ENCODE measurements around the gene PEG3.
"Not testable (repeated sequence)": the region's sequence is repeated elsewhere in the genome, so short reads cannot be mapped to it uniquely, and the experiment has no call there.

Gene PEG3

GRCh38 chr19:56840451-56841192, at the start of gene PEG3, which contains the start of gene ZIM2:
Gene PEG3 (minus strand): TSS chr19:56840726. CDS start chr19:56824655, 16,071 bp downstream.
Gene ZIM2 (minus strand): TSS chr19:56840726. CDS start chr19:56824277, 16,449 bp downstream.
- no peak for DNase-seq

DNA sequence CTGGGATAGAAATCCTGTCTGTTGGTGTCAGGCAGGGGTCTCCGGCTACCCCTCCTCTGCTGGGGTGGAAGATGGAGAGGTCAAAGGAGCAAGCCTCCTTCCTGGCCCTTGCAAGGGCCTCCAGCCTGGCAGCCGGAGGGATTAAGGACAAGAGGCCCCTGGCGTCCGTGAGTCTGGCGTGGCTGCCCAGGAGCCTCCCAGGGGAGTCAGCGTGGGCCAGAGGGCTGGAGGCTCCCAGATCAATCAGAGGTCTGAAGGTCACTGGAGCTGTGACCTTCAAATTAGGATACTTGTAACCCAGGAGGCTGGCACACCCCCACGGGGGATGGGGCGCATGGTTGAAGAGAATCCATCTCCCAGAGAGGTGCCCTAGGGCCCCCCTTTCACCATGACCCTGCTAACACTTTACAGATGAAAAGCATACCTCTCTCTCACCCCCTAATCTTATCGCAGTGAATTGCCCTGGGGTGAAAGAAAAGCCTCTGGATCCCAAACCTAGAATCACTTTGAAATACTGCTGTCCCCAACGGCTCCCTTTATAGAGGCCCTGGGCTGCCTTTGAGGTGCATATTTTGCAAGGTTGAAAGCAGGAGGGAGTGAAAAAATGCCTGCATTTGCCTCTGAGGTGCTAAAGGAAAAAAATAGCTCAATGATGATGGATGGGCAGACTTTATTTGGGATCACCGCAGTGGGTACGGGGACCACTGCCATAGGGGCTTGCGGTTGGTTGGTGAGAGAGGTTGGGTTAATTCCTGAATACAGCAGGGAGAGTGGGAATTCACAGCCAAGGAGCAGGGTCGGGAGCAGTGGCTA, 44.9 kb upstream of the PEG3 start:
- no peak for DNase-seq

- no peak for DNase-seq
Observed at GRCh38 chr19:56884441-56884840, 43.9 kb upstream of the PEG3 start.

DNA sequence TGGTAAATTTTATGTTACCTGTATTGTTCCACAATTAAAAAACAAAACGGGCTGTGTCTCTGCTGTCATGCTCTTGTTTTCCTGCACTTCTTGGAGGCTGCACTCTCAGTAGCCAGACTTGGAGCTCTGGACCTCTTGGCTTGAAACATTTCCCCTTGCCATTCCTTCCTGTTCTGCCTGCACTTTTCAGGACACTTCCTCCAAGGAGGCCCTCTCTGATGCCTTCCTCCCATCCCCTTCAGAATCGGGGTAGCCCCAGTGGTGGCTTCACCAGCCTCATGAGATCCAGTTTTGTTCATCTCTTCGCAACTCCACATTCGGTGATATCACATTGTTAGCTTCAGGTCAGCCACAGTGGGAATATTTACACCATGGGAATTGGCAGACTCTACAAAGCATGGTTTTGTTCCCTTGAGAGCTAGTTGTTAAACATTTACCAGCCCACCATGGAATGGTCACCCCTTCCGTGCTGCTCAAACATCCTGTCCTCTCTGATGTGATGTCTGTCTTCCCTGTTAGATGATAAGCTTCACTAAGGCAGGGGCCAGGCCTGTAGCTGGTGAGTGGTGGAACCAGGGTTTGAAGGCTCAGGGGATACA, 40.2 kb upstream of the PEG3 start:
- no peak for DNase-seq

- no peak for DNase-seq
Observed at GRCh38 chr19:56877069-56877715, 36.7 kb upstream of the PEG3 start.

DNA sequence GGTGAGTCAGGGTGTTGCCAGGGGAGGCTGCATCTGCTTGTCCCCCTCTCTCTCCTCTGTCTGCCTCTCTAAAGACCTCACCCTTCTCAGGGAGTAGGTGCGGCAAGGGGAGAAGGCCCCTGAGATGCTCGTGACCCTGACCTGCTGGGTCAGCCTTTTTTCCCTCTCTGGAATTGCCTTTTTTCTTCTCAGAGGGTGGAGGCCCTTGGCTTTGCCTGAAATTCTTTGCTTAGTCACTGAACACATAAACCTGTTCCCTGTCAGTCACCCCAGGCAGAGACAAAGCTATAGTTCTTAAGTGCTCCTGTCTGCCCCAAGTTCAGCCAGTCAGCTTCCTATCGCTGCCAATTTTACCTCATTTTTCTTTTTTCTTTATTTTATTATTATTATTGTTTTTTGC, 35.2 kb upstream of the PEG3 start:
- no peak for DNase-seq

GRCh38 chr19:56874530-56874929, 34.0 kb upstream of the PEG3 start:
- DNase-seq = no peak

DNA sequence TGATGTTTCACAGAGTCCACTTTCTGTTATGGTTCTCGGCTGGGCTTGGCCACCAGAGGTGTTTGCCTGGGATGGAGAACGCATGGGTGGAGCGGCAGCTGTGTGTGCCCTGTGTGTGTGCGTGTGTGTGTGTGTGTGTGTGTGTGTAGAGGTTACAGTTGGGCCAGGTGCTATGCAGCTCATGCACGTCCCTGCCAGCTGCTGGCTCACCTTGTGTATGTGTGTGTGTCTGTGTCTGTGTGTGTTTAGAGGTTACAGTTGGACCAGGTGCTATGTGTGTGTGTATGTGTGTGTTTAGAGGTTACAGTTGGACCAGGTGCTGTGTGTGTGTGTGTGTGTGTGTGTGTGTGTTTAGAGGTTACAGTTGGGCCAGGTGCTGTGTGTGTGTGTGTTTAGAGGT, 33.0 kb upstream of the PEG3 start:
- DNase-seq = no peak

- no peak for DNase-seq
Observed at GRCh38 chr19:56869886-56870285, 29.4 kb upstream of the PEG3 start.

DNA sequence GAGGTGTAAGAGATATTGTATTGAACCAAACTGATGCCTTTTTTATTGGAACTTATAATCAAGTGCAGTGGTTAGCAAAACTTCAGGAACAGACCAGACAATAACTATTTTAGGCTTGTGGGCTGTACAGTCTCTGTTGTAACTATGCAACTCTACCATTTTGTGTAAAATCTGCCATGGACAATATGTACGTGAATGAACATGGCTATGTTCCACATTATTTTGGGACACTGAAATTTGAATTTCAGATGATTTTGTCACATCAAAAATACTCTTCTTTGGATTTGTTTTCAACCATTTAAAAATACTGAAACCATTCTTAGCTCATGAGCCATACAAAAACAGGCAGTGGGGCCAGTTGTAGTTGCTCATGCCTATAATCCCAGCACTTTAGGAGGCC, 27.9 kb upstream of the PEG3 start:
- no peak for DNase-seq

DNA sequence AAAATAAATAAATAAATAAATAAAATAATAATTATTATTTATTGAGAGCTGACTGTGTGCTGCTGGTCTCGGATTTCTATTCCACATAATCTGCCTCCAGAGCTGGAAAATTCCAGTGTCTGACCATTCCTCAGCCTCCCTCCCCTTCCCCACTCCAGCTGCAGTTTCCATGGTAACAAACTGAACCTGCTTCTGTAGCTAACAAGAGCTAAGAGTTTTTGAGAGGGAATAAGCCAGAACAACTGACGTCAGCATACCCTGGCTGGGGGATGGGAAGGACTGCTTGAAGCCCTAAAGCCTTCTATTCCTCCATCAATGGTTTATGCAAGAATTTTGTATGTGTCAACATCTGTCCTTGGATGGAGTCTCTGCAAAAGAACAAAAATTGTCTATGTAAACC, 26.0 kb upstream of the PEG3 start:
- no peak for DNase-seq

DNA sequence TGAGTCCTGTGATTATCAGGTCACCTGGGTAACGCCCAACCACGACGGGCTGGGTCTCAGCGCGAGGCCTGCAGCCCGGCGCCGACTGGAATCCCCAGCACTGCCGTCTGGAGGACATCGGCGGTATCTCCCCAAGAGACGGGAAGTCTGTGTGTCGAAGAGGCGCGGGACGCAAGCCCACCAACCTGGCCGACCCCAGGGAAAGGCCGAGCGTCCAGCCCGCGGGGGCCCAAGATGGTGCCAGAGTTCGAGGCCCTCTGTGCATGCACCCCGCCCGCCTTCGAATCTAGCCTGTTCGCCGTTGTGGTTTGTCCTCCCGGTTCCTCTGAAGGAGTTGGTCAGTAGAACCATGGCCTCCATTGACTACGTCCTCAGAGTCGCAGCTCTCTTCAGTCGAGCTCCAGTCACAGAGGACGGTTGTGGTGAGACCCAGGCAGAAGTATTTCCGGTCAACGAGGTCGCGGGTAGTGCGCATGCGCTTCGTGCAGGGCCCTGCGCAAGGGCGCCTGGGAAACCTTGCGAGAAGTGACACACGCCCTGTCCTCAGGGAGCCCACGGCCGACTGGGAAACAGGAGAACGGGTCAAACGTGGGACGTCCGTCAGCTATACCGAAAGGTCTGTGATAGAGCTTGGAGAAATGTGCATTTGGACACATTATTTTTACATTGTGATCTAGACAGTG, 24.1 kb upstream of the PEG3 start:
- DNase-seq = no peak

GRCh38 chr19:56862741-56863140, 22.2 kb upstream of the PEG3 start:
- DNase-seq = no peak

DNA sequence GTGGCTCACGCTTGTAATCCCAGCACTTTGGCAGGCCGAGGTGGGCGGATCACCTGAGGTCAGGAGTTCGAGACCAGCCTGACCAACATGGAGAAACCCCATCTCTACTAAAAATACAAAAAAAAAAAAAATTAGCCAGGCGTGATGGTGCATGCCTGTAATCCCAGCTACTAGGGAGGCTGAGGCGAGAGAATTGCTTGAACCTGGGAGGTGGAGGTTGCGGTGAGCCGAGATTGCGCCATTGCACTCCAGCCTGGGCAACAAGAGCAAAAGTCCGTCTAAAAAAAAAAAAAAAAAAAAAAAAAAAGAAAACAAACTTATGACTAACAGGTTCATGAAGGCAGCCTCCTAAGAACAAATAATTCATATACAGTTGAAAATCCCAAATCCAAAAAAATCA, 19.9 kb upstream of the PEG3 start:
- DNase-seq = not testable (repeated sequence)

DNA sequence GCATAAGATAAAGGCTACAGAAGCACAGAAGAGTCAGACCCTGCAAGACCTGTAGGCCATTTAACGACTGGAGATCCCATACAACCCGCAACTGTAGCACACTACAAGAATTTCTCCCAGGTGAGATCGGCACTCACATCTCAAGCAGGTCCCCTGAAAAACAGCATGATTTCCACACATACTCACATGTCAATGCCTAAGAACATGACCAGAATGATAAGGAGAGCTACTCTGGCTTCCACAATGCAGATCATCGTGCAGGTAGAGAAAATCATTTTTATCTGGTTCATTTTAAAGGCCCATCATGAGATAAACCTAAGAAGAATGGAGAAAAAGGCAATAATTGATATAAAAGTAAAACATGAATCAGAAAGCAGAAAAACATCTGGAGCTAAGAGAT, 17.5 kb upstream of the PEG3 start:
- DNase-seq = no peak

- DNase-seq = no peak
Observed at GRCh38 chr19:56856822-56857221, 16.3 kb upstream of the PEG3 start.

- not testable (repeated sequence) for DNase-seq
Observed at GRCh38 chr19:56852361-56852760, 11.8 kb upstream of the PEG3 start.

- DNase-seq = no peak
Observed at GRCh38 chr19:56848166-56848565, 7.6 kb upstream of the PEG3 start.

- no peak for DNase-seq
Observed at GRCh38 chr19:56842412-56842811, 1.9 kb upstream of the PEG3 start.

- no peak for DNase-seq
Observed at GRCh38 chr19:56841193-56841543, 642 bp upstream of the PEG3 start.

DNA sequence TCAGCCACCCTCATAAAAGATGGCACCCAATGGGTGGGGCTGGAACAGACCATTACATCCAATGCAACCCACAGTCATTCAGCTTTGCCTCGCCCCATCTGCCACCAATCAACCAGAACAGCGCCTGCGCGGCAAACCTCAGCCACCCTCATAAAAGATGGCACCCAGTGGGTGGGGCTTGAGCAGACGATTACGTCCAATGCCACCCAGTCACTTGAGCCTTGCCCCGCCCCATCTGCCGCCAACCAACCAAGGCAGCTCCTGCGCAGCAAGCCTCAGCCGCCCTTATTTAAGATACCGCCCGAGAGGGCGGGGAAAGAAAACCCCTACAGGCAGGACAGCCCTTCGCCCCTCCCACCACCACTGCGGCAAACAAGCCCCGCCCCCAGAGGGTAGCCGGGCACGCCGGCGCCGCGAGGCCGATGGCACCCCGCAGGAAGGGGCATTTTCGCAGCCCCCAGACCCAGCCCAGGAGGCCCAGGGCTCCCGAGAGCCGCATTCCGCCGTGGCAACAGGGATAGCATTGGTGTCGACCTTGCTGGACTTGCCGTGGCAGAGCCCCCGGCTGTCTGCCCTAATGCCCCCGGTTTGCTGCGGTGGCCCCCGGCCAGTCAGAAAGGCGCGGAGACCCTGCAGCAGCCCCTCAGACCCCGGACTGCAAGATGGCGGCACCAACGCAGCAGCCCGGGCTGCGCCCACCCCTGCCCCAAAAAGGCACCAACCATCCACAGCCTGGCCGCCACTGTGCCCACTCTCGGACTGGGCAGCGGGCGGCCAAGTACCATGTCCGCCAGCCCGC, 675 bp downstream of the PEG3 start:
- no peak for DNase-seq
